ENCODE data around the gene DAB2IP.

The DAB2IP gene

GRCh38 chr9:121822093-121823085 lies 171.0 kb downstream of the DAB2IP start:
- no peaks in the 10 kb centered on the region for H3K79me2 ChIP-seq (ENCODE audit: insufficient read depth, low read length)
- H3K4me2 ChIP-seq (ENCODE audit: low read depth, low read length, poor library complexity, severe bottlenecking), result no peak overlapping the region
- no peaks in the 10 kb centered on the region for H3K27me3 ChIP-seq (ENCODE audit: low read length)
- no peak for TF ChIP-seq EZH2phosphoT487 (conservative IDR thresholded peaks at IDR 0.05; ENCODE audit: low read length)
- no peaks in the 10 kb centered on the region for H3K36me3 ChIP-seq (ENCODE audit: low read length)
- no peaks in the 10 kb centered on the region for H3K9me2 ChIP-seq (replicated peaks; ENCODE audit: insufficient read depth, low read length)
- no peak overlapping the region for H2AFZ ChIP-seq (ENCODE audit: low read depth, low read length, severe bottlenecking)
- no peaks in the 10 kb centered on the region for H3F3A ChIP-seq (ENCODE audit: insufficient read depth)
- H3K27ac ChIP-seq (ENCODE audit: low read depth, low read length), result no peak overlapping the region
- H3K9ac ChIP-seq (ENCODE audit: low read length), result no peak overlapping the region
- no peak overlapping the region for H3K4me3 ChIP-seq (ENCODE audit: insufficient read depth, low read length, poor library complexity, severe bottlenecking)
- H4K20me1 ChIP-seq (ENCODE audit: low read depth, low read length), result no peaks in the 10 kb centered on the region
- no peaks in the 10 kb centered on the region for H3K9me3 ChIP-seq (ENCODE audit: insufficient read depth, low read length)

GRCh38 chr9:121823451-121824169 lies 172.2 kb downstream of the DAB2IP start:
- no peaks in the 10 kb centered on the region for H3K36me3 ChIP-seq (ENCODE audit: low read length)
- no peak for TF ChIP-seq EZH2phosphoT487 (conservative IDR thresholded peaks at IDR 0.05; ENCODE audit: low read length)
- no peak for TF ChIP-seq CTCF (IDR thresholded peaks at IDR 0.05; ENCODE audit: insufficient read depth, low read length, poor library complexity, severe bottlenecking)
- no peak overlapping the region for H3K27ac ChIP-seq (ENCODE audit: low read depth, low read length)
- no peak overlapping the region for H3K4me2 ChIP-seq (ENCODE audit: low read depth, low read length, poor library complexity, severe bottlenecking)
- H3K4me3 ChIP-seq (ENCODE audit: insufficient read depth, low read length, poor library complexity, severe bottlenecking), result no peak overlapping the region
- H3K79me2 ChIP-seq (ENCODE audit: insufficient read depth, low read length), result no peaks in the 10 kb centered on the region
- no peaks in the 10 kb centered on the region for H3F3A ChIP-seq (ENCODE audit: insufficient read depth)
- H2AFZ ChIP-seq (ENCODE audit: low read depth, low read length, severe bottlenecking), result no peak overlapping the region
- H3K27me3 ChIP-seq (ENCODE audit: low read length), result no peaks in the 10 kb centered on the region
- H3K9me3 ChIP-seq (ENCODE audit: insufficient read depth, low read length), result no peaks in the 10 kb centered on the region
- no peaks in the 10 kb centered on the region for H4K20me1 ChIP-seq (ENCODE audit: low read depth, low read length)
- no peak overlapping the region for H3K9ac ChIP-seq (ENCODE audit: low read length)
- no peaks in the 10 kb centered on the region for H3K9me2 ChIP-seq (replicated peaks; ENCODE audit: insufficient read depth, low read length)

GRCh38 chr9:121824651-121825030 lies 173.2 kb downstream of the DAB2IP start:
- H3K27me3 ChIP-seq (ENCODE audit: low read length), result no peaks in the 10 kb centered on the region
- no peaks in the 10 kb centered on the region for H3K36me3 ChIP-seq (ENCODE audit: low read length)
- no peaks in the 10 kb centered on the region for H3K9me2 ChIP-seq (replicated peaks; ENCODE audit: insufficient read depth, low read length)
- H3K79me2 ChIP-seq (ENCODE audit: insufficient read depth, low read length), result no peaks in the 10 kb centered on the region
- no peaks in the 10 kb centered on the region for H4K20me1 ChIP-seq (ENCODE audit: low read depth, low read length)
- H3K9ac ChIP-seq (ENCODE audit: low read length), result no peak overlapping the region
- no peaks in the 10 kb centered on the region for H3K9me3 ChIP-seq (ENCODE audit: insufficient read depth, low read length)
- H2AFZ ChIP-seq (ENCODE audit: low read depth, low read length, severe bottlenecking), result no peak overlapping the region
- TF ChIP-seq CTCF (IDR thresholded peaks at IDR 0.05; ENCODE audit: insufficient read depth, low read length, poor library complexity, severe bottlenecking) (no peak), EZH2phosphoT487 (conservative IDR thresholded peaks at IDR 0.05; ENCODE audit: low read length) (no peak)
- no peaks in the 10 kb centered on the region for H3F3A ChIP-seq (ENCODE audit: insufficient read depth)
- no peak overlapping the region for H3K4me2 ChIP-seq (ENCODE audit: low read depth, low read length, poor library complexity, severe bottlenecking)
- H3K4me3 ChIP-seq (ENCODE audit: insufficient read depth, low read length, poor library complexity, severe bottlenecking), result no peak overlapping the region
- H3K27ac ChIP-seq (ENCODE audit: low read depth, low read length), result no peak overlapping the region
